ENCODE data around the gene PI4KA.

GRCh38 chr22:20808844-20809243, 49.8 kb downstream of the PI4KA start:
- TF ChIP-seq, protein P1, sequence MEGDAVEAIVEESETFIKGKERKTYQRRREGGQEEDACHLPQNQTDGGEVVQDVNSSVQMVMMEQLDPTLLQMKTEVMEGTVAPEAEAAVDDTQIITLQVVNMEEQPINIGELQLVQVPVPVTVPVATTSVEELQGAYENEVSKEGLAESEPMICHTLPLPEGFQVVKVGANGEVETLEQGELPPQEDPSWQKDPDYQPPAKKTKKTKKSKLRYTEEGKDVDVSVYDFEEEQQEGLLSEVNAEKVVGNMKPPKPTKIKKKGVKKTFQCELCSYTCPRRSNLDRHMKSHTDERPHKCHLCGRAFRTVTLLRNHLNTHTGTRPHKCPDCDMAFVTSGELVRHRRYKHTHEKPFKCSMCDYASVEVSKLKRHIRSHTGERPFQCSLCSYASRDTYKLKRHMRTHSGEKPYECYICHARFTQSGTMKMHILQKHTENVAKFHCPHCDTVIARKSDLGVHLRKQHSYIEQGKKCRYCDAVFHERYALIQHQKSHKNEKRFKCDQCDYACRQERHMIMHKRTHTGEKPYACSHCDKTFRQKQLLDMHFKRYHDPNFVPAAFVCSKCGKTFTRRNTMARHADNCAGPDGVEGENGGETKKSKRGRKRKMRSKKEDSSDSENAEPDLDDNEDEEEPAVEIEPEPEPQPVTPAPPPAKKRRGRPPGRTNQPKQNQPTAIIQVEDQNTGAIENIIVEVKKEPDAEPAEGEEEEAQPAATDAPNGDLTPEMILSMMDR (CRISPR knock-in tag; IDR thresholded peaks at IDR 0.05) = no peak
- TF ChIP-seq SP1 (IDR thresholded peaks at IDR 0.05) (no peak), SP1 (CRISPR knock-in tag; IDR thresholded peaks at IDR 0.05) (no peak), ONECUT2 (CRISPR knock-in tag; IDR thresholded peaks at IDR 0.05) (no peak), LBX2 (CRISPR knock-in tag; IDR thresholded peaks at IDR 0.05; ENCODE audit: borderline replicate concordance) (no peak), ZNF766 (CRISPR knock-in tag; IDR thresholded peaks at IDR 0.05; ENCODE audit: borderline replicate concordance) (no peak), SOX13 (IDR thresholded peaks at IDR 0.05) (no peak), SOX13 (CRISPR knock-in tag; conservative IDR thresholded peaks at IDR 0.05 in 1 of 2, IDR thresholded peaks at IDR 0.05 in 1 of 2) (no peak)

All from HepG2 (cell line).